GM13977 (cell line): ENCODE results near the gene PAX8.

Source experiments
- DNase-seq: peaks from one replicate; pipeline ENCODE4 v3.0.0; 2012; ENCODE audit warnings: low spot score
- in situ Hi-C: fragments of 300-500 bp; cut with MboI; formaldehyde crosslinking; loops from one replicate; pipeline ENCODE4 v1.12.0; 2022; ENCODE audit warnings: low sequenced_read_pairs, low pct_unique_long_range_greater_than_20kb, mixed read lengths, inconsistent platforms; ENCODE audit not compliant: unreplicated experiment
- TF ChIP-seq, protein P1 (sequence below): IDR thresholded peaks from 2 replicates; pipeline ENCODE4 v1.5.1; 2012; ENCODE audit warnings: mild to moderate bottlenecking, control low read depth; ENCODE audit not compliant: insufficient read depth; ENCODE audit errors: extremely low read depth, missing control alignments

Gene PAX8

DNA sequence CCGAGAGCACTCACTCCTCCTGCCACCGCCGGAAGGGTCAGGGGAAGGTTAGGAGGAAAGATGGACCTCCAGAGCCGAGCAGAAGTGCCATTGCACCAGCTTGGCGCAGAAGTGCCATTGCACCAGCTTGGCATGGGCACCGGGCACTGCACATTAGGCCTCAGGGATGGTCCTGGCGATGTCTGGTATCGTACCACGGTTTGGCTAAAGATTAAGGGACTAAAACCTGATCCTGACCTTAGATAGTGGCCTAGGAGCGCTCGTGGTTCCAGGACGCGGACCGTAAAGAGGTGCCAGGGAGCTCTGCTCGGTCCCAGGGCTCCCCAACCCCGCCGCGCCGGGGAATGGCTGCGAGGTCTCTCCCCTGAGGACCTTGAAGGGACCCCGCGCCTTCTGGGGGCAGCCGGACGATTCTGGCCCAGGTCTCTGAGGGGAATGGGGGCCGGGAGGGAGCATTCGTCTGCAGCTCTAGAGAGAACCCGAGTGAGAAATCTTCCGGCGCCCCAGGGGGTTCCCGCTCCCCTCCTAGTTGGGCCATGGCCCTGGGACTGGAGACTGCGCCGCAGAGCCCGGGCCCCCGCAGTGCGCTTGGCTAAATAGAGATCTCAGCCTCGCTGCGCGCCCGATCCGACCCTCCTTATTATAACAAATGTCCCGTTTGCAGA is 1.8 kb downstream of the PAX8 start:
- TF ChIP-seq, protein P1, sequence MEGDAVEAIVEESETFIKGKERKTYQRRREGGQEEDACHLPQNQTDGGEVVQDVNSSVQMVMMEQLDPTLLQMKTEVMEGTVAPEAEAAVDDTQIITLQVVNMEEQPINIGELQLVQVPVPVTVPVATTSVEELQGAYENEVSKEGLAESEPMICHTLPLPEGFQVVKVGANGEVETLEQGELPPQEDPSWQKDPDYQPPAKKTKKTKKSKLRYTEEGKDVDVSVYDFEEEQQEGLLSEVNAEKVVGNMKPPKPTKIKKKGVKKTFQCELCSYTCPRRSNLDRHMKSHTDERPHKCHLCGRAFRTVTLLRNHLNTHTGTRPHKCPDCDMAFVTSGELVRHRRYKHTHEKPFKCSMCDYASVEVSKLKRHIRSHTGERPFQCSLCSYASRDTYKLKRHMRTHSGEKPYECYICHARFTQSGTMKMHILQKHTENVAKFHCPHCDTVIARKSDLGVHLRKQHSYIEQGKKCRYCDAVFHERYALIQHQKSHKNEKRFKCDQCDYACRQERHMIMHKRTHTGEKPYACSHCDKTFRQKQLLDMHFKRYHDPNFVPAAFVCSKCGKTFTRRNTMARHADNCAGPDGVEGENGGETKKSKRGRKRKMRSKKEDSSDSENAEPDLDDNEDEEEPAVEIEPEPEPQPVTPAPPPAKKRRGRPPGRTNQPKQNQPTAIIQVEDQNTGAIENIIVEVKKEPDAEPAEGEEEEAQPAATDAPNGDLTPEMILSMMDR = no peak
- in situ Hi-C loops = no loop called here
- peak; percentile 26 for DNase-seq

DNA sequence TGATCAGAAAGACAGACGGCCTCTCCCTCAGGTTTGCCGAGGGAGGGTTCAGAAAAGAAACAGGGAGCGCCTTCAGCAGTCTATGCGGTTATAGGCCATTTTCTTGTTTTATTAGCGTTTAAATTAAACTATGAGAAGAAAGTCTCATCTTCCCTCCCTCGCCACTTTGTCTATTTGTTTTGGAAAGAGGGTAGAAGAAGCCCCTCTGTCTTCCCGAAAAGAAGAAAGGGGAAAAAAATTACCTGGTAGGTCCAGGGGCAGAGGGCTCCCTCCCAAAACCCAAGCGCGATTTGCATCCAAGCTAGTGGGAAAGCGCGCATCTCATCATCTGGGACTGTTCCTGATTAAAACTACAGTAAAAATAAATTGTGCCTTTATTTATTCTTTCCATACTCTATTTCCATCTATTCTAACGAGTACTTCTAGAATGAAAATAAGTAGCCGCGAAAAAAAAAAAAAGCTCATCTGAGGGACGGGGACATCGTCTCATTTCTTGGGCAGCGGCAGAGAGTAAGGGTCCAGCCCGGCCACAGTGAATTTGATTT is 2.4 kb downstream of the PAX8 start:
- TF ChIP-seq, protein P1 = no peak
- DNase-seq = peak; percentile 21
- in situ Hi-C loops = no loop called here

DNA sequence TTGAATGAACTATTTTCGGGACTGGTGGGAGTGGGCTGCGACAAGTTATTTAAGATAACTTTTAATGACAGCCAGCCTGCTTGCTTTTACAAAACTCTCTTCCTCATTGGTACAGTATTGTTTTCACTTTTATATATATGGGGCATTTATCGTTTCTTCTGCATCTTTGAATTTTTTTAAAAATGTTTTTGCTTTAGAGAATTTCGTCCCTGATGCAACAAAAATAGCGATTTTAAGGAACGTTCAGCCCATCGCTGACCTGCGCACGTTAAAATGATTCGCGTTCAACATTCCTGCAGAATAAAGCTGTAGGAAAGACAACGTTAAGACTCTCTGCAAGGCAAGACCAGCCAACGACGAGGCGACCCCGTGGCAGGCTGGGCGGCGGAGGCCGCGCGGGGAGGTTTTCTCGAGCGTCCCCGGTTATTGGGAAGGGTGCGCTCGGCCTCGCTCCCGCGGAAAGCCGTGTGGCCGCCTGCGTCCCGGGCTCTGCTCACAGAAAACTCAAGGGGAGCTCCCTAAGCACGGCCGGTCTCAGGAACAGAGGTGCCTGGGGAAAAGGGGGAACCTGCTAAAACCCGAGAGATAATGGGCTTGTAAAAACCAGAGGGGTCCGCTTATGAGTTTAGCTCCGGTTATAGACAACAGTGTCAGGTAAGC is 3.0 kb downstream of the PAX8 start:
- in situ Hi-C loops = no loop called here
- no peak for DNase-seq
- TF ChIP-seq, protein P1 = no peak

DNA sequence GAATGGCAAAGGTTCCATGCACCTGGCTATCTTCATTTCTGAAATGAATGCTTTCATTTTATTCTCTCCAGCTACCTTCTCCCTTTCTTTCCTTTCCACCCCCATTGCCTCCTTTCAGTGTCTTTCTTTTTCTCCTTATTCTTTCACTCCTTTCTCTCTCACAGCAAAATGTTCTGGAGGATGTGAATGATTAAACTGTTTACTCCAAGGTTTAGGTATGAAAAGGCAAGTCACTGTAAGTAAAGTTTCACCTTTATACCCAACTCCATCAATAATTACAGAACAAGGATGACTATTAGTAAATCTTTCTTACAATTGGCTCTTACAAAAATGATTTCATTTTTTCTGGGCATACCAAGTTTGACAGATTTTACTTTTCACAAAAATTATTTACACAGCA is 4.3 kb downstream of the PAX8 start:
- DNase-seq = no peak
- in situ Hi-C loops = no loop called here
- TF ChIP-seq, protein P1 = no peak

DNA sequence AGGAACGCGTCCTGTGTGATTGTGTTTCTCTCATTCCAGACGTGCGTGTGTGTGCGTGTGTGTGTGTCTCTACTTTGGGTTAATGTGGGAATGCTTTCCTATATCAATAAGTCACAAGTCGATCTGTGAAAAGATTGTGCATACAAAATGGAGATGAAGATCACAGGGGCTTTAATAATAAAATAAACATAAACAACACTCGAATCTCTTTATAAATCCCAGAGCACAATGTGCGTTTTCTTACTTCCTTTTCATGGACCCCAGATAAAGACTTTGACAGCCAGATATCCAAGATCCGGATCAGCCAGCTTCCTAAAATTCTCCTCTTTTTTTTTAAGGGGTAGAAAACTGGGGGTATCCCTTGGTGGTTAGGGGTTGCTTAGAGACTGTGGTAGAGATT is 4.7 kb downstream of the PAX8 start:
- no peak for DNase-seq
- in situ Hi-C loops = no loop called here
- TF ChIP-seq, protein P1 = no peak

DNA sequence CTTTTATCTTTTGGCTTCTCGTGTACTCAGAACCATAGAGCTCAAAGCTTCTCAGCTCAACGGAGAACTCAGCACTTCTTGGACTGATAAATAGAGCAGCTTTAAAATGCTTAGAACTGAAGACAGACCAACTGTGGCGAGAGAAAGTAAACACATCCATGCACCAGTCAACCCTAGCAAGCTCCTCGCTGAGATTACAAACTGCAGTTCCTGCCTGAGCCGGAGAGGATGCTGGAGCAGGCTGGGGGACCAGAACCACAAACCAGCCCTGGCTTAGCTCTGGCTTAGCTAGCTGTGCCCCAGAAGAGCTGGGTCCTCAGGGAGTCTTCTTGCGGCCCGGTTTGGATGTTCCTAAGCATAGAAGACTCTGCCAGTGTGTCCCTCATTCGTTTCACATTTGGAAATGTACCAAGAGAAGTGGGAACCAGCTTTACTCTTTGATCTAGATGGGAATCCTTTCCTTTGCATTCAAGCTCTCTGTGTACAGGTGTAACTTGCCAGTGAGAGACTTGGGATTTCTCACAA is 5.6 kb downstream of the PAX8 start:
- TF ChIP-seq, protein P1 = no peak
- in situ Hi-C loops = no loop called here
- peak; percentile 39 for DNase-seq
